HG03159 (cell line): ENCODE measurements around the gene ENTREP3.
"Not testable (repeated sequence)": the region's sequence is repeated elsewhere in the genome, so short reads cannot be mapped to it uniquely, and the experiment has no call there.

Experiments
- ATAC-seq: cut with Tn5 transposase; IDR thresholded peaks from one replicate; pipeline ENCODE4 v1.9.1; 2021; ENCODE audit warnings: mild to moderate bottlenecking, moderate library complexity; ENCODE audit not compliant: unreplicated experiment

Gene ENTREP3, protein sequence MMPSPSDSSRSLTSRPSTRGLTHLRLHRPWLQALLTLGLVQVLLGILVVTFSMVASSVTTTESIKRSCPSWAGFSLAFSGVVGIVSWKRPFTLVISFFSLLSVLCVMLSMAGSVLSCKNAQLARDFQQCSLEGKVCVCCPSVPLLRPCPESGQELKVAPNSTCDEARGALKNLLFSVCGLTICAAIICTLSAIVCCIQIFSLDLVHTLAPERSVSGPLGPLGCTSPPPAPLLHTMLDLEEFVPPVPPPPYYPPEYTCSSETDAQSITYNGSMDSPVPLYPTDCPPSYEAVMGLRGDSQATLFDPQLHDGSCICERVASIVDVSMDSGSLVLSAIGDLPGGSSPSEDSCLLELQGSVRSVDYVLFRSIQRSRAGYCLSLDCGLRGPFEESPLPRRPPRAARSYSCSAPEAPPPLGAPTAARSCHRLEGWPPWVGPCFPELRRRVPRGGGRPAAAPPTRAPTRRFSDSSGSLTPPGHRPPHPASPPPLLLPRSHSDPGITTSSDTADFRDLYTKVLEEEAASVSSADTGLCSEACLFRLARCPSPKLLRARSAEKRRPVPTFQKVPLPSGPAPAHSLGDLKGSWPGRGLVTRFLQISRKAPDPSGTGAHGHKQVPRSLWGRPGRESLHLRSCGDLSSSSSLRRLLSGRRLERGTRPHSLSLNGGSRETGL

DNA sequence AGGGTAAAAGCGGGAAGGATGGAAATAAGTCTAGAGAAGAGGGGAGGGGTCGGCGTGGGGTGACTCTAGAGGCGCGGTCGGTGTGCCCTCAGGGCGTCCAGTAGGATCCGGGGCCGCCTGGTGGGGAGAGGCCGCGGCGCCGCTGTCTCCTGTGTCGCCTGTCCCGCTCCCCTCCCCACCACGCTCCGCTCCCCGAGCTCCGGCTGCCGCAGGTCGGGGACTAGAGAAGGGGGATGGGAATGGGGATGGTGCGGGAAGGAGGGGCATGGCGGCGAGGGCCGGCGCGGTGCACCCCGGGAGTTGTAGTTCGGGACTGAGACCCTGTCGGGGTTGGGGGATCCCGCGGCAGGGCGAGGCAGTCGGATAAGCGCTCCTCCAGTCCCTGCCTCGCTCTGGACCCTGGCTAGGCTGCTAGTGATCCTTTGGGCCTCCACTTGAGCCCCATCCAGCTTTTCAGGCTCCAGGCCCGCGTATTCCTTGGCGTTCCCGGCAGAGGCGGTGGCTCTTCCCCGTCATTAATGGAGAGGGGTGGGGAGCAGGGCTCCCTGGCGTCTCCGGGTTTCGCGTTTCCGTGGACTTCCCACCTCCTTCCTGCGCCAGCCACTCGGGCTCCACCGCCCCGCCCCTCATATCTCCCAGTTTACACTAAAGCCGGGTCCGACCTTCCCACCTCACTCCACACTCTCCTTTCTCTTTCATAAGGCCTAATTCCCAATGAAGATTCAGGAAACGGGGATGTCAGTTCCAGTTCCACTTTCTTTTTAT lies at the start of gene ENTREP3:
Gene ENTREP3 (minus strand): TSS at position 241 of the 765 bp plus-strand sequence. CDS start 606 bp downstream, outside the sequence.
- no peak for ATAC-seq

DNA sequence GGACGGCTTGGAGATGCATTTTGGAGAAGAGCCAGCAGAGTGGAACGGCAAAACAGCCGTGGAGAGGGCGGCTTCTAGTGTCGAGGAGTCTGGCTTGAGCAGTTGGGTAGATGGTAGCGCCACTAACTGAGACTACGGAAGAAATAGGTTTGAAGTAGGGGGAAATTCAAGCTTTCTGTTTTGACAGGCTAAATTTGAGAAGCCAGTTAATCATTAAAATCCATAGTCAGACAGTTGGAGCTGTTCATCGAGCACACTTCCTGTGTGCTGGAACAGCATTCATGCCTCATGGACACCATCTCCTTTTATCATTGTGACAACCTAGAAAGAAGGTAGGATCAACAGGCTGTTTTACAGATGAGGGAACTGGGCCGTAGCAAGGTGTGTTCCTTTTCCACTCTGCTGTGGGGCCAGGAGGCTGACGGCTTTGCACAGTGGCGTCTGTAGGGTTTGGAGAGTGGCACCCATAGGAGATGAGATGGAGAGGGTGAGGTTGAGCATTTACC lies 49.3 kb upstream of the ENTREP3 start:
- no peak for ATAC-seq

DNA sequence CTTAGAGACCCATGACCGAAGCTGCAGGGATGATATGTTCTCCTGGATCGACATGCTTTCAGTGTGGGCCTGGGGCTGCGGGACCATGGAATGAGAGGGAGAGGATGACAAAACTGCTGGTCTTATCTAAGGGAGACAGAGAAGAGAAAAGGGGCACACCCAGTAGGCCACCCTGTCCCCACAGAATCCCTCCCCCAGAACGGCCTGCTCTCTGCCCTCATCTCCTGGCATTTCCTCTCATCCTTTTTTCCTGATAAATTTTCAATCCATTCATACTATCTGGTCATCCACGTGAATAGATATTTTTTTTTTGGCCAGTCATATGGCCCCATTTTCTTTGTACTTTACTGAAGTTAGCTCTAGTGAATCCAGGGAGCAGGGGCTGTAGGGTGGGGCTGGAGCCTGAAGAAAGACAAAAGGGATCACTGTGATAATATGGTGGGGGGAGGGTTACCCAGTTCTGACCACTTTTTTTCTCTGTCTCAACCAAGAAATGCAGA lies 46.1 kb upstream of the ENTREP3 start, which contains the start of gene PKLR:
Gene PKLR (minus strand): TSS at position 97 of the 500 bp plus-strand sequence. CDS start 43 bp downstream, at position 54.
- no peak for ATAC-seq

DNA sequence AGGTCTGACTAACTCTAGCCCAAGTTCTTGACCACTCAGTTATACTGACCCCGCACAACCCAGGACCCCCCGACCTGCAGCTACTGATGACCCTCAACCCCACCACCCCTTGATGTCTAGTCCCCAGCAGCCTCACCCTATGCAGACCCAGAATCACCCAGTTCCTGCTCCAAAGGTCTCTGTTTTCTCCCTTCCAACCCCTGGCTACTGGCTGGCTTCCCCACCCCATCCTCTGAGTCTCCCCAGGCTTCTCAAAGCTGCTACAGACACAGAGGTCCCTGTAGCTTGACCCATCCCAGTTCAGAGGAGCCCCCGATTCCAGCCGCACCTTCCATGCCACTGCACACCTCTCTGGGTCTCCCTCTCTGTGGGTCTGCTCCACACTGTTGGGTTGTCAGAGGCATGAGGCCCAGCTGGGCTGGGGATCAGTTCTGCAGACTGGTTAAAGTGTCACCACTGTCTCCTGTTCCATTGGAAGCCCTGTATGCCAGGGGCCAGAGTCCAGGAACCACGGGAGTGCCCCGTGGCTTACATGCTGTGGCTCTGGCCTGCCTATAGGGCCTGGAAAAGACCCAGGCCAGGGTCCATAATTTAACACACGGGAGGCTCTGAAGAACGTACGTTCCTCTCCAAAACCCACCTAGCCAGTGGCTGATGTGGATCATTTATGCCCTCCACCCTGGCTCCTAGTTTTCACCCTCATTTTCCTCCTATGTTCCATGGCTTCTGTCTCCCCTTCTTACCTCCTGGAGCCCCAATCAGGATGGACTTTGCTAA lies 45.5 kb upstream of the ENTREP3 start:
- ATAC-seq: no peak

DNA sequence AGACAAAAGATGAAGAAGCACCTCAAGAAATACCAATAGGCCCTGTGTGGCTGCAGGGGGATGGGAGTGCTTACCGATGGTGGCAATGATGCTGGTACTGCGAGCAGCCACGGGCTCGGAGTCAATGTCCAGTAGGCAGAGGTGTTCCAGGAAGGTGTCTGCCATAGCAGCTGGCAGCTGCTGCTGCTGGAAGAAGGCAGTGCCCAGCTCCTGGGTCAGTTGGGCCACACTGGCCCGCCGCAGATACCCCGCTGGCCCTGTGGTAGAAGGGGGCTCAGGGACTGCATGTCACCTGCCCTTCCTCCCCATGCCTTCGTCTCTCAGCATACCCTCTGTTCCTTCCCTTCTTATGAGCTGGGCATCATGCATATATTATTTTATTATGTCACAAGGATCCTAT lies 44.7 kb upstream of the ENTREP3 start:
- no peak for ATAC-seq

DNA sequence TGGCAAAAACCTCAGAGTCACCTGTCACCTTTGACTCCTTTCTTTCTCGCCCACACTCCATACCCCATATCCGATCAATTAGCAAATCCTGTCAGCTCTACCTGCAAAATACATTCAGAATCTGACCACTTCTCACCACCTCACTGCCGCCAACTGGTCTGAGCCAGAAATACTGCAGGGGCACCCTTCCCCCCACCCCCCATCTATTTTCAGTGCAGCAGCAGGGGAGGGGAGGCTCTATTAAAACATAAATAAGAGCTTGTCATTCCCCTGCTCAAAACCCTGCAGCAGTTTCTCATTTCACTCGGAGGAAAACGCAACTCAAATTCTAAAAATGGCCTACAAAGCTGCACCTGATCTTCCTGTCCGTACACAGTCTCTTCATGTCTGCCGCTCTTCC lies 42.1 kb upstream of the ENTREP3 start:
- no peak for ATAC-seq

DNA sequence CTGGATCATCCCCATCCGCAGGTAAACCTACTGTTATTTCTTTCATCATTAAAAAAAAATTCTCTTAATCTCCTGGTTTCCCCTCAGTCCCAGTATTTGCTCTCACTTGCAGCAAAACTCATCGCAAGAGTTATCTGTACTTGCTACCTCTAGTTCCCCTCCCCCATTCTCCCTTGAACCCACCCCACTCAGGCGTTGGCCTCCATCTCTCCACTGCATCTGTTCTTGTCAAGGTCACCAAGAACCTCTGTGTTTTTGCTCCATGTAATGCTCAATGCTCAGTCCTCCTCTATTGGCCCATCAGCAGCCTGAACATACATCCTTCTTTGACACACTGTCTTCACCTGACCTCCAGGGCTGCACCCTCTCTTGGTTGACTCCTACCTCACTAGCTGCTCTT lies 41.4 kb upstream of the ENTREP3 start:
- ATAC-seq: no peak

DNA sequence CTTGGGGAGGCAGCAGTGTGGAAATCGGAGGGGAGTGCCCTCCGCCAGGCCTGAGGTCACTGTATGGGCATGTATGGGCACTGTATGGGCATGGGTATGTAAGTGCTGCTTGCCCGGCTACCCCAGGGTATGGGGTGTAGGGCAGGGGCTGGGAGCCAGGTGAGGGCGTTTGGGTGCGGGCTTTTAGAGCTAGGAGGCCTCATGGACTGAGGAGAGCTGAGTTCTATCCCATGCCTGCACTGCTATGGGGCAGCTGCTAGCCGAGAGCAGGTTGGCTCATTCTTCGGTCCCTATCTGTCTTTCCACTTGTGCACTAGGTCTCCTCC lies 40.6 kb upstream of the ENTREP3 start:
- ATAC-seq: no peak

DNA sequence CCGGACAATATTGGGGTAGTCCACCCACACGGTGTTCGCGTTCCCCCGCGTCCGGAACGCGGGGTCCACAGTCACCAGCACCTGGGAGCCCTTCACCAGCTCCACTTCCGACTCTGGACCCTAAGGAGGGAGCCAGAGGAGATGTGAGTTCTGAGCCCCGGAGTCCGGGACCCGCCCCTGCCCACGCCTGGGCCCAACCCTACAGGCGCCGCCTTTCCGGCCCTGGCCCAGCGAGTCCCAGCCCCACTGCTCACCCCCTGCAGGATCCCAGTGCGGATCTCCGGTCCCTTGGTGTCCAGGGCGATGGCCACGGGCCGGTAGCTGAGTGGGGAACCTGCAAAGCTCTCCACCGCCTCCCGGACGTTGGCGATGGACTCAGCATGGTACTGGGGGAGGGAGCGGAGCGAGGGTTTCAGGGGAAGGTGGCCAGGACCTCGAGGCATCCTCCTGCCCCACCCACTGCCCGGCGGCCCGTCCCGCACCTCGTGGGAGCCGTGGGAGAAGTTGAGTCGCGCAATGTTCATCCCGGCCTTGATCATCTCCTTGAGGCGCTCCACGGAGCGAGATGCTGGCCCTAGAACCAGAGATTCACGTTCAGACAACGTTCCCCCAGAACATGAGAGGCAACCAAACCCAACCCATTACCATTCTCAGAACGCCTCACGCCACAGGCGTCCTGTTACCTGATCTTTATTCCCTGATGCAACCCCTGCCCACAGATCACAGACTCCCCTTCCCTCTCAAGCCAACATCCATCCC lies 40.1 kb upstream of the ENTREP3 start:
- no peak for ATAC-seq

DNA sequence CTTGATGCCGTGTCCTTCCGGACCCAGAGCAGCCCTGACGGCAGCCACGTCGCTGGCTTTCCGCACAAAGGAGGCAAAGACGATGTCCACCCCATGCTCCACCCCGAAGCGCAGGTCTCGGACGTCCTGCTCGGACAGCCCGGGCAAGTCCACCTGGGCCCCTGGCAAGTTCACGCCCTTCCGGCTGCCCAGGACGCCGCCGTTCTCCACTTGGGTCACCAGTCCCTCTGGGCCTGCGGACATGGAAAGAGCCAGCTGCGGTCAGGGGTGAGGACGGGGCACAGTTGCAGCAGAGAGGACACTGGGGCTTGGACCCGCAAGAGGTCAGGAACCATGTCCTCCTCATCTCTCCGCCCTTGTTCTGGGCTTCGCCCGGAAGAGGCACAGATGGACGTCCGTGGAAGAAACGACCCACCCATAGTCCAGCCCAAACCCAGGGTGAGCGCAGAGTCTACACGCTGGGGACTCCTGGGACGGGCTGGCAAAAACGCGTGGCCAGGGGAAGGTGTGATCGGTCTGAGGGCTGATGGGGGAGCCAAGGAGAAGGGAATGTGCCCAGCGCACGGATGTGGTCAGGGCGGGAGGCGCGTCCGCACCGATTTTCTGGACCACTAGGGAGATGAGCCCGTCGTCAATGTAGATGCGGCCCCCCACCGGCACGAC lies 39.4 kb upstream of the ENTREP3 start:
- ATAC-seq: no peak

DNA sequence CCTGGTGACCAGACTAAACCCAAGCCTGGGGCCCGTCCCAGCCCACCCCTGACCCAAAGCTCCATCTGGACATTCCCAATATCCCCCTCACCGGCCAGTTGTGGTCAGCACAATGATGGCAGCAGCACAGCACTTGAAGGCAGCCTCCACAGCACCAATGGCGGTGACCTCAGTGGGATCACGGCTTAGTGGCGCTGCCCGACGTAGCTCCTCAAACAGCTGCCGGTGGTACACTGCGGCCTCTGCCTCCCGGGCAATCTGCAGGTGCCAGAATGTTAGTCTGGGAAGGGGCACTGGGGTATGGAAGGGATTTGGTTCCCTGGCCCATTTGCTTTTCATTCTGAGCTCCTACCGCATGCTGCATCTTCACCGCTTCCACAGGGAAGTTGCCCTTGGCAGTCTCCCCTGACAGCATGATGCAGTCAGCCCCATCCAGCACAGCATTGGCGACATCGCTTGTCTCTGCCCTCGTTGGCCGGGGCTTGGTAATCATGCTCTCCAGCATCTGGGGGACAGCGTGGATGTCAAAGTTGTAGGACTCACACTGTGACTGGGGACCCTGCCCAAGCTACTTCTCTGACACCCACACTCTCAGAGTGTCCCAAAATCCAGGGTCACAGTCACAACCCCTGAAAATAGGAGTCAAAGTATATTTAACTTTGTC lies 37.9 kb upstream of the ENTREP3 start:
- no peak for ATAC-seq

DNA sequence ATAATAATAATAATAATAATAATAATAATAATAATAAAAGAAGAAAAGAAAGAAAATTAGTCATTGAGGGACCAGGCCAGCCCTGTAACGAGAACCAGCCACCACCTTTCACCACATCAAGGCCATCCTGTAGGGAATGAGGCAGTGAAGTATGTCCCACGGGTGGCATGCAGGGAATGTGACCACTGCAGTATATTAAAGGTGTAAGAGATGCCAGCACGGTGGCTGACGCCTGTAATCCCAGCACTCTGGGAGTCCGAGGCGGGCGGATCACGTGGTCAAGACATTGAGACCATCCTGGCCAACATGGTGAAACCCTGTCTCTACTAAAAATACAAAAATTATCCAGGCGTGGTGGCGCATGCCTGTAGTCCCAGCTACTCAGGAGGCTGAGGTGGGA lies 35.7 kb upstream of the ENTREP3 start:
- ATAC-seq: not testable (repeated sequence)

DNA sequence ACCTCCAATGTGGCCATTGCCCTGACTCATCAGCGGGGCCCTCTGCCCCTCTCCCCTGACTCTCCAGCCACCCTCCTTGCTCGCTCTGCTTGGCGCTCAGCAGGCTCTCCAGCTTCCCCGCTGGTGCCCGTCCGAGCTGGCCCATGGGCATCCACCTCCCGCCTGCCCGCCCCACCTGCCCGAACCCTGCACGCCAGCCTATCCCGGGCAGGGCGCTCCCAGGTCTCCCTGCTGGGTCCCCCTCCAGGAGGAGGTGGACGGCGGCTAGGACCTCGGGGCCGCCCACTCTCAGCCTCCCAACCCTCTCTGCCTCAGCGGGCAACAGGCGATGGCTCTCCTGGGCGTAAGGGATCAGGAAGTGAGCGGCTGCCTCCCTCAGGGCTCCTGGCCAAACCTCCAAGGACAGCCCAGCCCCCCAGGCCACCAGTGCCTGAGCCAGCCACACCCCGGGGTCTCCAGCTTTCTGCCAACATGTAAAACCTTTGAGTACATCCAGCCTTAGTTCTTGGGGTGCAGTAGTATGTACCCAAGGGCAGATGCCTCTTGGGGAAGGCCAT lies 32.8 kb upstream of the ENTREP3 start:
- ATAC-seq: no peak

DNA sequence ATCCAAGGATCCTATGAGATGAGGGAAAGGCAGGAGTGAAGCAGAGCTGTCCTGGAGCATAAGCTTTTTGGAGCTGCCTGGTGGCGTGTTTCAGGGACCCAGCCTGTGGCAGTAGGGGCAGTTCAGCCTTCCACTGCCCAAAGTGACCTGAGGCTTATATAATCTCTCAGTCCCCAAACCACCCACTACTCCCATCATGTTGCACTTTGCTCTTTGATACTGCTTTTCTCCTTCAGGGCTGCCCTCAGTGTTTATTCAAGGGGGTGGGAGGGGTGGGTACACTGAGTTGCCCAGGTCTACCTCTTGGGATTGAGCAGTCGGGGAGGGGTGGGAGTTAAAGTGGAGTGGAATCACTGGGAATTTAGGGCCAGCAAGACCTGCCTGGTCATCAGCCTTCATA lies 31.3 kb upstream of the ENTREP3 start:
- ATAC-seq: no peak

DNA sequence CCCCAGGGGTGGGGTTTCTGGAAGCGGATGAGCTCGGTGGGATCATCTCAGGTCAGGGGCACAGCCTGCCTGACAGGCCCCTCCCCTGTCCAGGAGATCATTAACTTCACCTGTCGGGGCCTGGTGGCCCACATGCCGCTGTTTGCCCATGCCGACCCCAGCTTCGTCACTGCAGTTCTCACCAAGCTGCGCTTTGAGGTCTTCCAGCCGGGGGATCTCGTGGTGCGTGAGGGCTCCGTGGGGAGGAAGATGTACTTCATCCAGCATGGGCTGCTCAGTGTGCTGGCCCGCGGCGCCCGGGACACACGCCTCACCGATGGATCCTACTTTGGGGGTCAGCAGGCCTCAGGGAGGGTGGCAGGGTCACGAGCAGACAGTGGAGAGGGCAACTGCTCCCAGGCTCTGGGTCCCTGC lies 30.4 kb upstream of the ENTREP3 start:
- ATAC-seq: no peak

DNA sequence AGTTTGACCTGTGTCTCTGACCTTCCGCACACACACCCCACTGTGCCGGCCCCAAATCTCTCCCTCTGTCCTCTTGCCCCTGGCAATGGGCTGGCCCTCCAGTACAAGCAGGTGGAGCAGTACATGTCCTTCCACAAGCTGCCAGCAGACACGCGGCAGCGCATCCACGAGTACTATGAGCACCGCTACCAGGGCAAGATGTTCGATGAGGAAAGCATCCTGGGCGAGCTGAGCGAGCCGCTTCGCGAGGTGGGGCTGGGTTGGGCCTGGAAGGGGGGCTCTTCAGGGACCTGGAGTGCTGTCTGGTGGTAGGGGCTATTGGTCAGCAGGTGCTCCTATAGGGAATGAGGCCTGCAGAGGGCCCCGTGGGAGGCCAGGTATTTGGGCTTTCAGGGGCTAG lies 29.8 kb upstream of the ENTREP3 start:
- no peak for ATAC-seq

DNA sequence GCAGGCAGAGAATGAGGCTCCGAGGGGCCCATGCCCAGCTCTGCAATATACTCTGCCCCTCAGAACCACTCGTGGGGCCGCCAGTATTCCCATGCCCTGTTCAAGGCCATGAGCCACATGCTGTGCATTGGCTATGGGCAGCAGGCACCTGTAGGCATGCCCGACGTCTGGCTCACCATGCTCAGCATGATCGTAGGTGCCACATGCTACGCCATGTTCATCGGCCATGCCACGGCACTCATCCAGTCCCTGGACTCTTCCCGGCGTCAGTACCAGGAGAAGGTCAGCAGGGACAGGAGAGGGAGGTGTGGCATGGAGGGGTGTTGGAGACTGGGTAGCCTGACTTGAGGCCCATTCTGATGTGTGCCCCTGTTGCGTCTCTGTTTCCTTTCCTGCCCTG lies 29.2 kb upstream of the ENTREP3 start:
- no peak for ATAC-seq

DNA sequence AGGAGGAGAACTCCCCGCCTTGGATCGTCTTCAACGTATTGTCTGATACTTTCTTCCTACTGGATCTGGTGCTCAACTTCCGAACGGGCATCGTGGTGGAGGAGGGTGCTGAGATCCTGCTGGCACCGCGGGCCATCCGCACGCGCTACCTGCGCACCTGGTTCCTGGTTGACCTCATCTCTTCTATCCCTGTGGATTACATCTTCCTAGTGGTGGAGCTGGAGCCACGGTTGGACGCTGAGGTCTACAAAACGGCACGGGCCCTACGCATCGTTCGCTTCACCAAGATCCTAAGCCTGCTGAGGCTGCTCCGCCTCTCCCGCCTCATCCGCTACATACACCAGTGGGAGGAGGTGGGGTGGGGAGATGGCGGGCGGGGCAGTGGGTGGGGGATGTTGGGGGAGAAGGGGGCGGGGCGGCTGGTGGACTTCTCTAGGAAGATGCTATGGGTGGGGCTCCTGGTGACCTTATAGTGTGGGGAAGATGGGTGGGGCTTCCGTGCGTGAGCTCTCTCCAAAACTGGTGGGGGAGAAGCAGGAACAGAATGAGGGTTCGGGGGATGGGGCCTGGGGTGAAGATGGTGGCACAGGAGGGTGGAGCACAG lies 27.3 kb upstream of the ENTREP3 start:
- no peak for ATAC-seq
